ENCODE results near the gene SUB1. TPM values are rescaled to one million over a fixed set of nuclear protein-coding genes. Genes with fewer than 3 reads are reported as not detected.
"Not testable (repeated sequence)": the region's sequence is repeated elsewhere in the genome, so short reads cannot be mapped to it uniquely, and the experiment has no call there.

SUB1 gene
- total and polyA plus RNA-seq, 2 experiments from 2014 or later: 135 to 415 TPM

DNA sequence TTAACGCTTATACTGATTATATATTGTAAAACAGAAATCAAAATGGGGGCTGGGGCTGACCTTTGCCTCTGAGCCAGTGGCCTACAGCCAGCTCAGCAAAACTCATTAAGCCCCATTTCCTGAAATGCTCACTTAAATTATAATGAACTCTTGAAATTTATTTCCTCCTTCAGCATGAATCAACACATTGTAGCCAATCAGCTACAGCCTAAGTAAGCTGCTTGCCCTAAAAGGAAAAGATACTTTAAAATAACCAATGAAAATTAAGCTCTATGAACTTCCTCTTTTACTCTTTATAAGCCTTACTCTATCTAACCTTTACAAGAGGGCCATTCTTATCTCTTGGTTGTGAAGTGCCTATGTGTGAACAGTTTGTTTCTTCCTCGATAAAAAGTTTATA lies 33.5 kb upstream of the SUB1 start:
- DNase-seq (ENCODE audit: low read depth in 1 of 2, low spot score in 1 of 2): no peak
- Histone ChIP-seq H3K9me3 (ENCODE audit: low read depth) (no peaks in the 10 kb centered on the region), H3K27me3 (no peaks in the 10 kb centered on the region), H3K36me3 (no peaks in the 10 kb centered on the region), H3K27ac (no peak overlapping the region), H3K4me3 (no peak overlapping the region), H3K4me1 (ENCODE audit: low read depth) (no peaks in the 10 kb centered on the region)
- TF ChIP-seq, protein P1, sequence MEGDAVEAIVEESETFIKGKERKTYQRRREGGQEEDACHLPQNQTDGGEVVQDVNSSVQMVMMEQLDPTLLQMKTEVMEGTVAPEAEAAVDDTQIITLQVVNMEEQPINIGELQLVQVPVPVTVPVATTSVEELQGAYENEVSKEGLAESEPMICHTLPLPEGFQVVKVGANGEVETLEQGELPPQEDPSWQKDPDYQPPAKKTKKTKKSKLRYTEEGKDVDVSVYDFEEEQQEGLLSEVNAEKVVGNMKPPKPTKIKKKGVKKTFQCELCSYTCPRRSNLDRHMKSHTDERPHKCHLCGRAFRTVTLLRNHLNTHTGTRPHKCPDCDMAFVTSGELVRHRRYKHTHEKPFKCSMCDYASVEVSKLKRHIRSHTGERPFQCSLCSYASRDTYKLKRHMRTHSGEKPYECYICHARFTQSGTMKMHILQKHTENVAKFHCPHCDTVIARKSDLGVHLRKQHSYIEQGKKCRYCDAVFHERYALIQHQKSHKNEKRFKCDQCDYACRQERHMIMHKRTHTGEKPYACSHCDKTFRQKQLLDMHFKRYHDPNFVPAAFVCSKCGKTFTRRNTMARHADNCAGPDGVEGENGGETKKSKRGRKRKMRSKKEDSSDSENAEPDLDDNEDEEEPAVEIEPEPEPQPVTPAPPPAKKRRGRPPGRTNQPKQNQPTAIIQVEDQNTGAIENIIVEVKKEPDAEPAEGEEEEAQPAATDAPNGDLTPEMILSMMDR (IDR thresholded peaks at IDR 0.05; ENCODE audit: low read depth, low read length): no peak

DNA sequence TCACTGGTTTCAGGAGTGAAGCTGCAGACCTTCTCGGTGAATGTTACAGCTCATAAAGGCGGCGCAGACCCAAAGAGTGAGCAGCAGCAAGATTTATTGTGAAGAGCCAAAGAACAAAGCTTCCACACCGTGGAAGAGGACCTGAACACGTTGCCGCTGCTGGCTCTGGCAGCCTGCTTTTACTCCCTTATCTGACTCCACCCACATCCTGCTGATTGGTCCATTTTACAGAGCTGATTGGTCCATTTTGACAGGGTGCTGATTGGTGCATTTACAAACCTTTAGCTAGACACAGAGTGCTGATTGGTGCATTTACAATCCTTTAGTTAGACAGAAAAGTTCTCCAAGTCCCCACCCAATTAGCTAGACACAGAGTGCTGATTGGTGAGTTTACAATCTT lies 32.9 kb upstream of the SUB1 start:
- not testable (repeated sequence) for H3K9me3 ChIP-seq (ENCODE audit: low read depth); H3K4me3 ChIP-seq; H3K27ac ChIP-seq; DNase-seq (ENCODE audit: low read depth in 1 of 2, low spot score in 1 of 2); H3K4me1 ChIP-seq (ENCODE audit: low read depth); H3K36me3 ChIP-seq; H3K27me3 ChIP-seq

DNA sequence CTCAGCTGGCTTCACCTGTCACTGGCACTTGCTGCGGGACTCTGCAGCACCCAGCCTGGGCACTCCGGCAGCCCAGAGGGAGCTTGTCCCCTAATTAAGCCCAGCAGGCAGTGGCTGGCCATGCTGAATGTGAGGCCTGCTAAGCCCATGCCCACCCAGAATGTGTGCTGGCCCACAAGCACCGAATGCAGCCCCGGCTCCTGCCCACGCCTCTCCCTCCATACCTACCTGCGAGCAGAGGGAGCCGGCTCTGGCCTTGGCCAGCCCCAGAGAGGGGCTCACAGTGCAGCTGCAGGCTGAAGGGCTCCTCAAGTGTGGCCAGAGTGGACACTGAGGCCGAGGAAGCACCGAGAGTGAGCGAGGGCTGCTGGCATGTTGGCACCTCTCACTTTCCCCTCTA lies 32.4 kb upstream of the SUB1 start:
- Histone ChIP-seq H3K9me3 (ENCODE audit: low read depth) (no peaks in the 10 kb centered on the region), H3K4me1 (ENCODE audit: low read depth) (no peaks in the 10 kb centered on the region), H3K27me3 (no peaks in the 10 kb centered on the region), H3K27ac (no peak overlapping the region), H3K4me3 (no peak overlapping the region), H3K36me3 (no peaks in the 10 kb centered on the region)
- TF ChIP-seq, protein P1 (IDR thresholded peaks at IDR 0.05; ENCODE audit: low read depth, low read length): no peak
- DNase-seq (ENCODE audit: low read depth in 1 of 2, low spot score in 1 of 2): no peak

DNA sequence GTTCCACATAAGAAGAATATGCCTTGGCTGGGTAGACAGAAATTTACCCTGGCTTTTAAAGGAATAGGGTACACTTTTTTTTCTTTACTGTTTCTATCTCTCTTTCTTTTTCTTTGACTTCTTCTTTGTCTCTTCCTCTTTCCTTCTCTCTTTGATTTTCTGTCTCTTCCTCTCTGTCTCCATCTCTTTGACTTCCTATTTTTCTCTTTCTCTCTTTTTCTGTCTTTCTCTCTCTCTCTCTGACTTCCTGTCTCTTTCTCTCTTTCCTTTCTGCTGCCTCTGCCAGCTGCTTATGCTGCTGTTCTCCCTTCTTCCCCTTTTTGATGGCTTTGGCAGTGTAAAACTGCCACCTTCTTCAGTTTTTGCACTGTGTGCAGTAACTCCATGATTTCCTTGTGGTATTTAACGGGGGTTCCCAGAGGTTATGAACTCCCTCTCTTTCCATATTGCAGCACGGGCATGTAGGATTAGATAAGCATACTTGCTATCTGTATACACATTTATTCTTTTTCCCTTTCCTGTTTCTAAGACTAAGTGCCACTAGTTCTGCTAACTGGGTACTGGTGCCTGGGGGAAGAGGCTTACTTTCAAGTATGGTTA lies 31.1 kb upstream of the SUB1 start:
- not testable (repeated sequence) for H3K27ac ChIP-seq; H3K9me3 ChIP-seq (ENCODE audit: low read depth); H3K4me1 ChIP-seq (ENCODE audit: low read depth); H3K27me3 ChIP-seq; DNase-seq (ENCODE audit: low read depth in 1 of 2, low spot score in 1 of 2); H3K36me3 ChIP-seq; H3K4me3 ChIP-seq

DNA sequence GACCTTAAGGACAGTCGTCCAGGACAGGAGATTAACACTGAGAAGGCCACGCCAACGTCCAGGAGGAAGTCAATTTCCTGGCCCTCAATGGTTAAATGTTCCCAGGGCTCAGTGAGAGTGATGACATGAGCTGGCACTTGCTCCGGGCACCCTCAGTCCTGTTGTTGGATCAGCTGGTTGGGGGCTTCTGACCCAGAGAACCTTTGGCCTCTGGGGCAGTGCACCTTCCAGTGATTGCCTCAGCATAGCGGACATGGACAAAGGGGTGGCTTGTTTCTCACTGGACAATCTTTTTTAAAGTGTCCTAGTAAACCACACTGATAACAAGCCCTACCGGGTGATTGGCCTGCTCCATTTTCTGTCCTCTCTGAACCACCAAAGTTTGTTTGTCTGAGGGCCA lies 28.8 kb upstream of the SUB1 start:
- not testable (repeated sequence) for DNase-seq (ENCODE audit: low read depth in 1 of 2, low spot score in 1 of 2); H3K9me3 ChIP-seq (ENCODE audit: low read depth); H3K27ac ChIP-seq; H3K27me3 ChIP-seq; H3K4me3 ChIP-seq; H3K4me1 ChIP-seq (ENCODE audit: low read depth); H3K36me3 ChIP-seq

DNA sequence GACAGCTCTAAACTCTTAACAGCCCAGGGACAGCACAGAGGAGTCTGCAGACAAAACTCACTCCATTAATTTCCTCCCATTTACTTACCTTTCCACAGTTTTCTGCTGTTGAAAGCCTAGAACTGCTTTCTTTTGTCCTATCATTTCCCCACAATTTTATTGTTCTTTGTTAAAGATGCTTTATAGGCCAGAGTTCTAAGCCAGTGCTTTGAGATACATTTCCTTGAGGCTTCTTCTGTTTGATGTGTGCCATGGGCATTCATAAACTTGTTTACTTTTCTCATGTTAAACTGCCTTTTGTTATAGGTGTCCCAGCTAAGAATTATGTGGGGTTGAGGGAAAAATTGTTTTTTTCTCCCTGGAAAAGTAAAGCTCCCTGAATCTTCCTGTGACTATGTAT lies 25.9 kb upstream of the SUB1 start:
- Histone ChIP-seq H3K9me3 (ENCODE audit: low read depth) (no peaks in the 10 kb centered on the region), H3K4me1 (ENCODE audit: low read depth) (no peaks in the 10 kb centered on the region), H3K27me3 (no peaks in the 10 kb centered on the region), H3K36me3 (no peaks in the 10 kb centered on the region), H3K4me3 (no peak overlapping the region), H3K27ac (no peak overlapping the region)
- TF ChIP-seq, protein P1 (IDR thresholded peaks at IDR 0.05; ENCODE audit: low read depth, low read length): no peak
- DNase-seq (ENCODE audit: low read depth in 1 of 2, low spot score in 1 of 2): no peak

DNA sequence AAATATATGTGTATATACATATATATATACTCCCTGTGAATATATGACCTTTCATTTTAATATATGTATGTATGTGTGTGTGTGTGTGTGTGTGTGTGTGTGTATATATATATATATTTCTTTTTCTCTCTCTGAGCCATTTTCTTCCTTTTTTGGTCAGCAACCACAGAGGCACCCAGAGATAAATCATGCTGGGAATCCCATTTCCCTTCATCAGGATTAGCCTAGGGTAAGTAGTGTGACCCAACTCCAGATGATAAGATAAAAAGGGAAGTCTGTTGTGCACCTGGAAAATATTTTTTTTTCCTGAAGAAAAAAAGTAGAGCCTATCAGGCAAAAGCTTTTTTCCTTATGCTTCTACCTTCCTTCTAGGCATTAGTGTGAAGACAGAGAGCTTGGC lies 25.4 kb upstream of the SUB1 start:
- Histone ChIP-seq H3K9me3 (ENCODE audit: low read depth) (no peaks in the 10 kb centered on the region), H3K27me3 (no peaks in the 10 kb centered on the region), H3K27ac (no peak overlapping the region), H3K4me3 (no peak overlapping the region), H3K4me1 (ENCODE audit: low read depth) (no peaks in the 10 kb centered on the region), H3K36me3 (no peaks in the 10 kb centered on the region)
- no peak for DNase-seq (ENCODE audit: low read depth in 1 of 2, low spot score in 1 of 2)
- TF ChIP-seq, protein P1 (IDR thresholded peaks at IDR 0.05; ENCODE audit: low read depth, low read length): no peak

Measured in cardiac muscle cell (in vitro differentiated cells and primary cell).